Measurements from ENCODE around the gene PLEKHH1. TPM values are rescaled to one million over a fixed set of nuclear protein-coding genes. Genes with fewer than 3 reads are reported as not detected.

Gene PLEKHH1
- total RNA-seq, 2 experiments from 2014 or later, result 1.6 to 2.0 TPM

GRCh38 chr14:67505254-67505653 is 27.8 kb upstream of the PLEKHH1 start:
- ChIA-PET CTCF (interaction anchor here (1.9 kb wide), 1 partner anchor 8 kb away, joined by 6 read pairs; no protein-coding TSS in a partner anchor), POLR2A (no interaction called here)

DNA sequence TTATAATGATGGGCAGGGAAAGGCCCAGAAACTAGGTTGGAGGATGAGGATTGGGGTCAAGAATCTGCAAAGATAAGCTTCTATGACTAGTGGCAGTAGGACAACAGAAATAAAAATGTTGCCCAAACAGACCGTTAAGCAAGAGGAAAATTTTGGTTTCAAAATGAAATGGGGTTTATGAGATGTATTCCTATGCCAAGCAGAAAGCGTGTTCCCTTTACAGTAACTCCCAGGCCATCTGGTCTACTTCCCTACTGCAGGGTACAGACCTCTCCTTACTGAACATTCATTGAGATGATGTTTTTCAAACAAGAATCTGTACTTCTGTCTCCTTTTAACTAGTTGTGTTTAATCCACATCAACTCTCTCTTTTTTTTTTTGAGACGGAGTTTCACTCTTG is 24.1 kb upstream of the PLEKHH1 start:
- POLR2A ChIA-PET, result no interaction called here
- CTCF ChIA-PET, result interaction anchor here (1.2 kb wide), 1 partner anchor 18 kb away, joined by 3 read pairs; no protein-coding TSS in a partner anchor

DNA sequence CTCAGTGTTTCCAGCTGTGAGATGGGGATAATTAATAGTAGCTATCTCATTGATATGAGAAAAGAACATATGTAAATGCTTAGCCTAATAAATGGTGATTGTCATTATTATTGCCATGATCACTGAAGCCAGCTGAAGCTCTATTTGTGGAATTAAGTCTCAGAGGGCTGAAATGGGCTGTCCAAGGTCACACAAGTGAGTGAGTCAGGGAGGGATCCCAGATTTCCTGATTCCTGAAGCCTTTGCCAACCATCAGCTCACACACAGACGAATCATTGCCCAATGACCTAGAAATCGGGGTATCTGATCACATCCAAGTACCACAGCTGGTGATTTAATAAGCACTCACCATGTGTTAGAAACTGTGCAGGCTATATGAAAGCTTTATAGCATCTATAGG is 23.0 kb upstream of the PLEKHH1 start:
- POLR2A ChIA-PET, result interaction anchor here (0.6 kb wide), 1 partner anchor 8 kb away, joined by 3 read pairs; no protein-coding TSS in a partner anchor

GRCh38 chr14:67510836-67511235 is 22.3 kb upstream of the PLEKHH1 start:
- ChIA-PET CTCF (no interaction called here), POLR2A (interaction anchor here (0.6 kb wide), 1 partner anchor 9 kb away, joined by 3 read pairs; no protein-coding TSS in a partner anchor)

More for the DNA sequence above, 23.0 kb upstream of the PLEKHH1 start:
- CTCF ChIA-PET, result no interaction called here

DNA sequence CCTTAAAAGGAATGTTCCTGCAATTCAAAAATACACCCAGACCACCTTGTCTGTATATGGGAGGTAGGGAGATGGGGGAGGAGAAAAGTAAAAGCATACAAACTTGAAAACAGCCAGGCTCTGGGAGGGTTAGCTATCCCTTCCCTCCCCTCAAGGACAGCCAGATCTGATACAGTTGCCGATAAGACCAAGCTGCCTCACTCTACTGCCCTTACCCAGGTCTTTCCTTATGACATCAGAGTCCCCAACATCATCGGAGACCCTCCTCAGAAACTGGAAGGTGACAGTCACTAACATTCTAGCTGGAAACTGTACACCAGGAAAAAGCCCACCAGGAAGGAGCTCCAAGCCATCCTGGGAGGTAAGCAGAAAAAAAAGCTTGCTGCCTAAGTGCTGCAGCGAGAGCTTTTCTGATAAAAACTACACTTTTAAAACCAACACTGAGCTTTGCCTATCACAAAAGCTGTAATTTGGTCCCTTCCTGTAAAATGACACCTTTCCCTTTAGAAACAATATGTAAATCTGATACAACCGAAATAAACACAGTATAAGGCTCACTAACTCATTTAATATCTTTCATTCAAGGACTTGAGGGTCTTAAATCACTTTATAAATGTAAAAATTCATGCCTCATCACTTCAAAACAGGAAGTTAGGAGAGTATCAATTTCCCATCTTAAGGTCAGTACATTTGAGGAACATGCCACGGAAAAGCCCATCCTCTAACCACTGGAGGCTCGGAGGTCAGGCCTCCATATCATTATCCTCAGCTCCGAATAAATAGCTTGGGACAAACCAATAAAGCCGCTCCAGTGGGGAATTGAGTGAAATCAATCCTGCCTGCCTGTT is 20.4 kb upstream of the PLEKHH1 start:
- POLR2A ChIA-PET, result no interaction called here
- CTCF ChIA-PET, result interaction anchor here (0.7 to 2.6 kb wide), 6 partner anchors 8 to 85 kb away, joined by 3 to 9 read pairs (median 5); no protein-coding TSS in a partner anchor

- CTCF ChIA-PET, result interaction anchor here (0.7 to 2.6 kb wide), 6 partner anchors 9 to 154 kb away, joined by 3 to 9 read pairs (median 5); partner anchors contain the start of genes ATP6V1D and EIF2S1
- POLR2A ChIA-PET, result no interaction called here
These were observed 19.4 kb upstream of the PLEKHH1 start for GRCh38 chr14:67513631-67514108.

GRCh38 chr14:67514203-67514607 is 18.9 kb upstream of the PLEKHH1 start:
- POLR2A ChIA-PET, result interaction anchor here (0.7 kb wide), 1 partner anchor 155 kb away, joined by 3 read pairs; no protein-coding TSS in a partner anchor
- CTCF ChIA-PET, result interaction anchor here (0.7 to 2.6 kb wide), 6 partner anchors 9 to 155 kb away, joined by 4 to 9 read pairs (median 5); partner anchors contain the start of genes ATP6V1D and EIF2S1

GRCh38 chr14:67514650-67515385 is 18.3 kb upstream of the PLEKHH1 start:
- ChIA-PET POLR2A (interaction anchor here (0.7 kb wide), 1 partner anchor 154 kb away, joined by 3 read pairs; no protein-coding TSS in a partner anchor), CTCF (interaction anchor here (0.7 to 2.6 kb wide), 3 partner anchors 28 to 155 kb away, joined by 4 to 9 read pairs (median 5); partner anchors contain the start of genes ATP6V1D and EIF2S1)

DNA sequence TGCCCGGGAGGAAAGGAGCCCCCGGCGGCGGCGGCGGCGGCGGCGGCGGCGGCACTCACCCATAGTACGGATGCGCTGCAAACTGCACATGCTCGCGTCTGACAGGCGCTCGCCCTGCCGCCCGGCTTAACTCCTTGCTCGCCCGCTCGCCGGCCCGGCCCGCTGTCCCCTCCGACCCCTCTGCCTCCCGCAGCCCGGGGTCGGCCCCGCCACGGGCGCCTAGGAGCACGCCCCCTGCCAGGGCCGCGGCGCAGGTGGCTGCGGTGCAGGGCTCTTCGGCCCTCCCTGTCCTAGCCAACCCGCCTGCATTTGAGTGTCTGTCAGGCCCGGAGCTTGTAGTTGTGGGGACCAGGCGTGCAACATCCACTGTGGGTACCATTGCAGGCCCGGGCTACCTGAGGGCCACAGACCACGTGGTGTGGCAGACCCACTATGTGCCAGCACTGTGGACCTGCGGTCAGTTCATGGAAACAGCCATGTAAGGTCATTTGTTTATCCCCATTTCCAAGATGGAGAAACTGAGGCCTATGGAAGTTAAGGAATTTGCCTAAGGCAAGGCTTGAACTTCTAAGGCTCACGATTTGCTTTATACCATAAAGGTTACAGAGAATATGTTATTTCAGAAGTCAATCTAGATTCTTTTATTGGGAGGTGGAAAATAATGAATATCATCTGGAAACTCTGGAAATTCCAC is 17.6 kb upstream of the PLEKHH1 start:
- CTCF ChIA-PET, result interaction anchor here (2.6 kb wide), 1 partner anchor 29 kb away, joined by 9 read pairs; no protein-coding TSS in a partner anchor
- POLR2A ChIA-PET, result no interaction called here

GRCh38 chr14:67516676-67517075 is 16.4 kb upstream of the PLEKHH1 start:
- ChIA-PET CTCF (no interaction called here), POLR2A (no interaction called here)

- CTCF ChIA-PET, result interaction anchor here (0.9 kb wide), 1 partner anchor 10 kb away, joined by 6 read pairs; no protein-coding TSS in a partner anchor
- POLR2A ChIA-PET, result no interaction called here
These were observed 16.0 kb upstream of the PLEKHH1 start for GRCh38 chr14:67517083-67517482.

DNA sequence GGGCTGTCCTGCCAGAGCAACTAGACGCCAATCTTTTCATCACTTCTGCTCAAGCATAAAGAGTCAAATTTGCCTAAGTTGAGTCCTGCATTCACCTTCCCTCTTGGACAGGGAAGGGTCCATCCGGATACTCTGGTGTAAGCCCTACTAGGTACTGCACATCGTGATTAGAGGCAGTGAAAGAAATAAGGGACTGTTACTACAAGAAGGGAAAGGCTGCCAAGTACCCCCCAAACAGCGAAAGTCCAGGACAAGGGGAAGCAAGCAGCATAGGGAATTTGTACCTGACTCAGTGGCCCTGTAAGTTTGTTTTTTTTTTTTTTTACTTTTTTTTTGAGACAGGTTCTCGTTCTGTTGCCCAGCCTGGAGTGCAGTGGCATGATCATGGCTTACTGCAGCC is 13.7 kb upstream of the PLEKHH1 start:
- ChIA-PET POLR2A (no interaction called here), CTCF (interaction anchor here (0.7 to 2.1 kb wide), 2 partner anchors 48 to 92 kb away, joined by 3 to 5 read pairs; no protein-coding TSS in a partner anchor)

- CTCF ChIA-PET, result interaction anchor here (1.2 to 2.1 kb wide), 3 partner anchors 51 to 93 kb away, joined by 3 to 5 read pairs (median 5); partner anchors contain the start of gene PIGH
- POLR2A ChIA-PET, result no interaction called here
These were observed 12.6 kb upstream of the PLEKHH1 start for GRCh38 chr14:67520482-67520881.

DNA sequence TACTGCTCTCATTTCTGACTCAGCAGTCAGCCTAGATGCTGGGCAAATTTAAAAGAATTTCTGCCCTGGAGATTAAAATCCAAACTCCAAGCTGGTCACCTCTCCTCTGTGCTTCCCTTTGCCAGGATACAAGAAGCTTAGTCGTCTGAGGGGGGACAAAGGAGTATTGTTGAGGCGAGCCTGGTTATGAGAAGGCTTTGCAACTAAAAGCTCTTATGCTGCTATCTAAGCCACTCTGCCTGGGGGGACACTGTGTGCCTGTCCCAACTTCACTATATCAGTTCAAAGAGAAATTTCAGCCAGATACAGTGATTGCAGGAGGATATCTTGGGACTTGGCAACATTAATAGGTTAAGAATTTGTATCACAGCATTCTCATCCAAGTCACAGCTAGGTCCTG is 10.8 kb upstream of the PLEKHH1 start:
- ChIA-PET POLR2A (no interaction called here), CTCF (no interaction called here)

GRCh38 chr14:67523764-67524633 is 9.1 kb upstream of the PLEKHH1 start:
- ChIA-PET CTCF (no interaction called here), POLR2A (no interaction called here)

DNA sequence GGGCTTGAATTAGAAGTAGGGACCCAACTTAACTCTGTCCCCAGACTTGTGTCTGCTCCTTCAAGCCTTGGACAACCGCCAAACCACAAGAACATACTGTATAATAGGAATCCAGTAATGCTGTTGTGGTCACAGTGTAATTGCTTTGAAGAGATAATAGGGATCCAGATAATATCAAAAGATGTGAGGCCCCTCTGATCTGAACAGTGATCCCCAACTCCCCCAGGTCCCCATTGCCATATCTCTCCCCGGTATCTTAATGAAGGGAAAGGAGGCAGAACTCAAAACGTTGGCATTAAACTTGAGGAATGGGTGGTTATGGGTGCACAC is 8.5 kb upstream of the PLEKHH1 start:
- POLR2A ChIA-PET, result no interaction called here
- CTCF ChIA-PET, result no interaction called here

- POLR2A ChIA-PET, result no interaction called here
- CTCF ChIA-PET, result interaction anchor here (1.6 to 3.2 kb wide), 4 partner anchors 37 to 179 kb away, joined by 4 to 28 read pairs (median 8); partner anchors contain the start of gene TMEM229B
These were observed 7.7 kb upstream of the PLEKHH1 start for GRCh38 chr14:67525389-67525788.

GRCh38 chr14:67526181-67526580 is 6.9 kb upstream of the PLEKHH1 start:
- CTCF ChIA-PET, result interaction anchor here (0.5 to 3.2 kb wide), 10 partner anchors 9 to 178 kb away, joined by 3 to 28 read pairs (median 6); partner anchors contain the start of gene TMEM229B
- POLR2A ChIA-PET, result no interaction called here

All from activated CD8-positive, alpha-beta memory T cell treated with anti-CD3 and anti-CD28 coated beads for 36 hours (primary cell).